HepG2 (cell line): ENCODE results near the gene ADAM8. TPM values are rescaled to one million over a fixed set of nuclear protein-coding genes. Genes with fewer than 3 reads are reported as not detected.

ENCODE experiments used
- ATAC-seq: fragments of 200-7000 bp; cut with Tn5 transposase; 3 replicates; pipeline ENCODE4 v1.9.1; 2020; ENCODE audit warnings: mild to moderate bottlenecking, moderate library complexity
- BruUV-seq: library from RNA; stranded (reverse); fragments of 400-500 nt; replicated peaks from 2 replicates; lab custom pipeline; 2021; lab: Mats Ljungman, UMichigan
- CTCF ChIA-PET: fragments of 300-600 bp; formaldehyde crosslinking; extraction: SDS; loops from one replicate; lab custom pipeline; 2021; ENCODE audit warnings: low total read pairs, inconsistent platforms, low intra/inter-chr PET ratio; lab: Yijun Ruan, JAX
- POLR2A ChIA-PET: fragments of 350-600 bp; sonication (Branson Sonifier 250); formaldehyde crosslinking; loops from one replicate; lab custom pipeline; 2020; ENCODE audit warnings: antibody characterized with exemption, inconsistent platforms; lab: Yijun Ruan, JAX
- DNase-seq: peaks from one replicate; pipeline ENCODE4 v3.0.0-alpha.2; 2015; ENCODE audit warnings: low spot score
- FAIRE-seq: peaks from 3 replicates; lab custom pipeline; 2011; peaks lifted over from hg19 to GRCh38; lab: Jason Lieb, UNC
- H2AFZ ChIP-seq: one replicate; pipeline ENCODE4 v1.6.1; 2011; ENCODE audit warnings: low read length, inconsistent platforms
- H3K27ac ChIP-seq: fragments of 300-600 bp; 3 replicates; pipeline ENCODE4 v1.8.0; 2011; ENCODE audit warnings: mixed run types, mild to moderate bottlenecking, mixed read lengths, low read length, inconsistent platforms; ENCODE audit not compliant: insufficient read depth; ENCODE audit errors: extremely low read length
- H3K27me3 ChIP-seq, 2 experiments: fragments of 200-600 bp in 1 of 2; 2 replicates in 1 of 2; 3 replicates in 1 of 2; pipeline versions ENCODE4 v1.6.0 to v1.8.0; 2011; ENCODE audit warnings: low read length in 2 of 2, mild to moderate bottlenecking in 2 of 2, moderate library complexity in 2 of 2, inconsistent platforms in 1 of 2; ENCODE audit not compliant: insufficient read depth in 2 of 2, control insufficient read depth in 1 of 2
- H3K36me3 ChIP-seq, 2 experiments: fragments of 200-600 bp in 1 of 2; replicated peaks in 1 of 2; 2 replicates in 1 of 2; 3 replicates in 1 of 2; pipeline versions ENCODE4 v1.5.1 to v1.8.0; 2011; ENCODE audit warnings: low read length in 2 of 2, inconsistent platforms in 1 of 2; ENCODE audit not compliant: insufficient read depth in 2 of 2, control insufficient read depth in 1 of 2
- H3K4me1 ChIP-seq: 2 replicates; pipeline ENCODE4 v1.5.1; 2012; ENCODE audit warnings: low read length, inconsistent platforms; ENCODE audit not compliant: insufficient read depth
- H3K4me2 ChIP-seq: 2 replicates; pipeline ENCODE4 v1.6.0; 2011; ENCODE audit warnings: low read depth, low read length, inconsistent platforms
- H3K4me3 ChIP-seq, 3 experiments: fragments of 200-600 bp in 1 of 3; sonication (generic), shearing (Covaris generic) in 1 of 3; replicated peaks in 1 of 3; 2 replicates each; pipeline ENCODE4 v1.5.1; 2011 to 2016; ENCODE audit warnings: low read length in 3 of 3, inconsistent platforms in 2 of 3, low read depth in 2 of 3, mild to moderate bottlenecking in 2 of 3, control low read depth in 1 of 3, mixed read lengths in 1 of 3; ENCODE audit not compliant: insufficient read depth in 1 of 3
- H3K79me2 ChIP-seq: one replicate; pipeline ENCODE4 v1.6.1; 2011; ENCODE audit warnings: low read length, inconsistent platforms; ENCODE audit not compliant: insufficient read depth
- H3K9ac ChIP-seq: 2 replicates; pipeline ENCODE4 v1.6.0; 2011; ENCODE audit warnings: mild to moderate bottlenecking, low read depth, low read length, inconsistent platforms; ENCODE audit not compliant: insufficient read depth
- H3K9me3 ChIP-seq: 2 replicates; pipeline ENCODE4 v1.5.1; 2012; ENCODE audit warnings: mild to moderate bottlenecking, low read length
- H4K20me1 ChIP-seq: 2 replicates; pipeline ENCODE4 v1.6.0; 2011; ENCODE audit warnings: inconsistent platforms, mild to moderate bottlenecking, low read length, moderate library complexity; ENCODE audit not compliant: insufficient read depth
- ARID3A ChIP-seq: IDR thresholded peaks from 2 replicates; pipeline ENCODE4 v1.6.1; 2012; ENCODE audit warnings: low read depth, low read length, improper control_type of control experiment
- BRD4 ChIP-seq: sonication (generic); formaldehyde crosslinking; IDR thresholded peaks from 2 replicates; pipeline ENCODE4 v1.4.0; 2020; ENCODE audit warnings: missing genetic modification reagents
- CHD2 ChIP-seq: IDR thresholded peaks from 2 replicates; pipeline ENCODE4 v1.6.1; 2011; ENCODE audit warnings: low read depth, low read length, improper control_type of control experiment
- EHMT2 ChIP-seq: fragments of 200-600 bp; sonication (generic); IDR thresholded peaks from 2 replicates; pipeline ENCODE4 v1.7.0; 2017; ENCODE audit warnings: antibody characterized with exemption, low read depth, low read length, borderline replicate concordance
- HOXA3 ChIP-seq: sonication (generic); formaldehyde crosslinking; IDR thresholded peaks from 2 replicates; pipeline ENCODE4 v1.5.0; 2020; ENCODE audit warnings: missing genetic modification reagents
- HOXA7 ChIP-seq: sonication (generic); formaldehyde crosslinking; IDR thresholded peaks from 2 replicates; pipeline ENCODE4 v1.8.1; 2022; ENCODE audit warnings: mild to moderate bottlenecking, missing genetic modification reagents, moderate library complexity
- IRF1 ChIP-seq: sonication (generic); formaldehyde crosslinking; IDR thresholded peaks from 2 replicates; pipeline ENCODE4 v1.4.0; 2020; ENCODE audit warnings: low read depth, mild to moderate bottlenecking, missing genetic modification reagents
- KDM2A ChIP-seq: sonication (generic); formaldehyde crosslinking; IDR thresholded peaks from 2 replicates; pipeline ENCODE4 v1.4.0; 2020; ENCODE audit warnings: low read depth, missing genetic modification reagents, borderline replicate concordance
- MAX ChIP-seq: IDR thresholded peaks from 2 replicates; pipeline ENCODE4 v1.6.1; 2012; ENCODE audit warnings: inconsistent platforms
- NFIC ChIP-seq: IDR thresholded peaks from 2 replicates; pipeline ENCODE4 v1.6.1; 2012; ENCODE audit warnings: mild to moderate bottlenecking, low read length, inconsistent platforms
- SMARCC2 ChIP-seq: fragments of 450-650 bp; IDR thresholded peaks from 2 replicates; pipeline ENCODE4 v1.6.1; 2017; ENCODE audit warnings: antibody characterized with exemption, mild to moderate bottlenecking
- ZNF720 ChIP-seq: sonication (generic); formaldehyde crosslinking; IDR thresholded peaks from 2 replicates; pipeline ENCODE4 v1.4.0; 2020; ENCODE audit warnings: missing genetic modification reagents
- ZNF749 ChIP-seq: sonication (generic); formaldehyde crosslinking; IDR thresholded peaks from 2 replicates; pipeline ENCODE4 v1.8.0; 2022; ENCODE audit warnings: mild to moderate bottlenecking, missing genetic modification reagents, moderate library complexity, borderline replicate concordance
- ZUFSP ChIP-seq: sonication (generic); formaldehyde crosslinking; IDR thresholded peaks from 2 replicates; pipeline ENCODE4 v1.9.0; 2021; ENCODE audit warnings: missing genetic modification reagents, mild to moderate bottlenecking, borderline replicate concordance
- WGBS: methylation state at CpG from one replicate; pipeline ENCODE4 v1.1.6; 2017; ENCODE audit warnings: low lambda C conversion rate; 5-methylcytosine and 5-hydroxymethylcytosine counted together
- in situ Hi-C: cut with HindIII; loops from 2 replicates; pipeline ENCODE4 v1.10.0; 2017; ENCODE audit warnings: low pct_unique_long_range_greater_than_20kb; ENCODE audit not compliant: extremely low pct_ligation_motif_present
- intact Hi-C: fragments of 100-400 bp; cut with micrococcal nuclease; formaldehyde crosslinking; loops from one replicate; pipeline ENCODE4 v1.10.0; 2022; ENCODE audit not compliant: unreplicated experiment
- polyA plus RNA-seq, 8 experiments: library from polyadenylated mRNA; depleted of rRNA in 3 of 8; stranded (reverse) in 7 of 8; unstranded in 1 of 8; fragments of >200 nt; fragmentation: Illumina TruSeq in 4 of 8; extraction: Trizol in 4 of 8; gene quantifications; 2 replicates each; pipeline versions ENCODE4 v1.2.1 to v1.2.3, GENCODE V29; 2011 to 2016; ENCODE audit warnings: low read depth in 4 of 8, missing spikeins in 1 of 8, mixed read lengths in 1 of 8; ENCODE audit not compliant: insufficient read depth in 1 of 8
- total RNA-seq, 5 experiments: library from RNA; depleted of rRNA; stranded (reverse); fragments of >200 nt; fragmentation: Illumina TruSeq; extraction: Trizol; gene quantifications; 2 replicates each; pipeline ENCODE4 v1.2.3, GENCODE V29; 2016; ENCODE audit warnings: low read depth in 1 of 5
- TF ChIP-seq, protein P1 (sequence below): sonication (generic); formaldehyde crosslinking; IDR thresholded peaks from 2 replicates; pipeline ENCODE4; 2020; ENCODE audit warnings: missing genetic modification reagents, mild to moderate bottlenecking, borderline replicate concordance
- TF ChIP-seq, protein P2 (sequence below): sonication (generic); formaldehyde crosslinking; IDR thresholded peaks from 2 replicates; pipeline ENCODE4 v1.4.0; 2020; ENCODE audit warnings: mild to moderate bottlenecking, missing genetic modification reagents

Gene ADAM8
- total and polyA plus RNA-seq, 2 of the 13 experiments (the other 11 are each of a cell fraction or from before 2014, with no cell fraction given): 0.24 to 0.93 TPM

DNA sequence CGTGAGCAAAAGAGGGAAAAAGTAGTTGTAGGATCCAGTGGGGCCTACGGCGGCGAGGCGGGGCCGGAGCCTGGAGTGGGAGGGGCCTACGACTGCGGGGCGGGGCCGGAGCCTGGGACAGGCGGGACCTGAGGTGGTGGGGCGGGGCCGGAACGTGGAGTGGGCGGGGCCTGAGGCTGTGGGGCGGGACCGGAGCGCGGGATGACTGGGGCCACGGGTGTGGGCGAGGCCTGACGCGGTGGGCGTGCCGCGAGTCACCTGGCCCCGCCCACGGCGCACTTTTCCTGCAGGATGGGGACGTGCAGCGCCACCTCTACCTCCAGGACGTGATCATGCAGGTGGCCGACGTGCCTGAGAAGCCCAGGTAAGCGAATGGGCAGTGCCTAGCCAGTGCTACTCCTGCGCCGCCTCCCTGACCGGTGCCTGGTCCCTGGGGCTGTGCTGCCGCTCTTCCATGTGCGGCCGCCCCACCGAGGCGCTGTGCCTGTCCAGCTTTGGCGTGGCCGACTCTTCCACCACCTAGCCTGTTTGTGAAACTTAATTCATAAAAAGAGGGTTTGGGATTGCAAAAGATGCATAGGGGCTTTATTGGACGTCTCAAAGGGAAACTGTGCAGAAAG is 32.5 kb upstream of the ADAM8 start:
- Histone ChIP-seq H3K27me3 (no peaks in the 10 kb centered on the region; a peak in 1 of 5 replicates), H3K4me3 (peak overlapping the region; percentile 86 to 96 (median 95)), H3K4me2 (peak overlapping the region; percentile 70), H2AFZ (no peak overlapping the region), H3K27ac (peak overlapping the region; percentile 90), H3K9ac (peak overlapping the region; percentile 99), H3K36me3 (peaks cover 14 to 35% of the 10 kb centered on the region in 2 experiments; a peak in 4 of 5 replicates), H3K4me1 (peaks cover 19% of the 10 kb centered on the region), H3K9me3 (no peaks in the 10 kb centered on the region), H3K79me2 (peaks cover 26% of the 10 kb centered on the region), H4K20me1 (peaks cover 9% of the 10 kb centered on the region)
- BruUV-seq: no TSS peak
- FAIRE-seq (no peak), ATAC-seq (peak; percentile 77), DNase-seq (peak; percentile 60)
- intact Hi-C loops (no loop called here), in situ Hi-C loops (no loop called here)
- ChIA-PET CTCF (no interaction called here), POLR2A (interaction anchor here (0.8 kb wide), 1 partner anchor 15 kb away, joined by 3 read pairs; no protein-coding TSS in a partner anchor)
- WGBS: 45% methylated on average over 21 of the region's 46 CpGs
- TF ChIP-seq ZNF720 (CRISPR knock-in tag) (no peak), HOXA7 (CRISPR knock-in tag) (no peak), ARID3A (no peak), KDM2A (0 out of 2 replicates have a peak, but pooled peaks have one; percentile 3), CHD2 (no peak), ZUFSP (CRISPR knock-in tag) (no peak), SMARCC2 (no peak), ZNF749 (CRISPR knock-in tag) (0 out of 2 replicates have a peak, but pooled peaks have one; percentile 18), EHMT2 (no peak), MAX (peak; percentile 10; the same call in 1 of the 2 replicates), IRF1 (CRISPR knock-in tag) (0 out of 2 replicates have a peak, but pooled peaks have one; percentile 7), HOXA3 (CRISPR knock-in tag) (peak; percentile 0; the same call in 1 of the 2 replicates), BRD4 (no peak), NFIC (no peak)
- TF ChIP-seq, protein P1, sequence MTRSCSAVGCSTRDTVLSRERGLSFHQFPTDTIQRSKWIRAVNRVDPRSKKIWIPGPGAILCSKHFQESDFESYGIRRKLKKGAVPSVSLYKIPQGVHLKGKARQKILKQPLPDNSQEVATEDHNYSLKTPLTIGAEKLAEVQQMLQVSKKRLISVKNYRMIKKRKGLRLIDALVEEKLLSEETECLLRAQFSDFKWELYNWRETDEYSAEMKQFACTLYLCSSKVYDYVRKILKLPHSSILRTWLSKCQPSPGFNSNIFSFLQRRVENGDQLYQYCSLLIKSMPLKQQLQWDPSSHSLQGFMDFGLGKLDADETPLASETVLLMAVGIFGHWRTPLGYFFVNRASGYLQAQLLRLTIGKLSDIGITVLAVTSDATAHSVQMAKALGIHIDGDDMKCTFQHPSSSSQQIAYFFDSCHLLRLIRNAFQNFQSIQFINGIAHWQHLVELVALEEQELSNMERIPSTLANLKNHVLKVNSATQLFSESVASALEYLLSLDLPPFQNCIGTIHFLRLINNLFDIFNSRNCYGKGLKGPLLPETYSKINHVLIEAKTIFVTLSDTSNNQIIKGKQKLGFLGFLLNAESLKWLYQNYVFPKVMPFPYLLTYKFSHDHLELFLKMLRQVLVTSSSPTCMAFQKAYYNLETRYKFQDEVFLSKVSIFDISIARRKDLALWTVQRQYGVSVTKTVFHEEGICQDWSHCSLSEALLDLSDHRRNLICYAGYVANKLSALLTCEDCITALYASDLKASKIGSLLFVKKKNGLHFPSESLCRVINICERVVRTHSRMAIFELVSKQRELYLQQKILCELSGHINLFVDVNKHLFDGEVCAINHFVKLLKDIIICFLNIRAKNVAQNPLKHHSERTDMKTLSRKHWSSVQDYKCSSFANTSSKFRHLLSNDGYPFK: no peak
- TF ChIP-seq, protein P2, sequence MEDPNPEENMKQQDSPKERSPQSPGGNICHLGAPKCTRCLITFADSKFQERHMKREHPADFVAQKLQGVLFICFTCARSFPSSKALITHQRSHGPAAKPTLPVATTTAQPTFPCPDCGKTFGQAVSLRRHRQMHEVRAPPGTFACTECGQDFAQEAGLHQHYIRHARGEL (CRISPR knock-in tag): 0 out of 2 replicates have a peak, but pooled peaks have one; percentile 53
